ENCODE measurements around the gene INSRR. TPM values are rescaled to one million over a fixed set of nuclear protein-coding genes. Genes with fewer than 3 reads are reported as not detected.

The INSRR gene
- total RNA-seq, 4 donors from 2014 or later: not detected

- no peak for TF ChIP-seq CTCF (IDR thresholded peaks at IDR 0.05; ENCODE audit: low read depth)
Observed at GRCh38 chr1:156903328-156904091, 44.6 kb upstream of the INSRR start.

GRCh38 chr1:156901966-156902915, 43.3 kb upstream of the INSRR start:
- TF ChIP-seq CTCF (IDR thresholded peaks at IDR 0.05; ENCODE audit: low read depth): no peak

- no peak for TF ChIP-seq CTCF (IDR thresholded peaks at IDR 0.05; ENCODE audit: low read depth)
Observed at GRCh38 chr1:156901590-156901900, 42.6 kb upstream of the INSRR start.

GRCh38 chr1:156900896-156901589, 42.1 kb upstream of the INSRR start:
- no peak for TF ChIP-seq CTCF (IDR thresholded peaks at IDR 0.05; ENCODE audit: low read depth)

GRCh38 chr1:156899956-156900718, 41.2 kb upstream of the INSRR start:
- no peak for TF ChIP-seq CTCF (IDR thresholded peaks at IDR 0.05; ENCODE audit: low read depth)

- no peak for TF ChIP-seq CTCF (IDR thresholded peaks at IDR 0.05; ENCODE audit: low read depth)
Observed at GRCh38 chr1:156898971-156899664, 40.2 kb upstream of the INSRR start.

Data from subcutaneous adipose tissue (tissue), 4 donors.